A549 (cell line): ENCODE results near the gene ONECUT2.

ENCODE experiments used
- BHLHE40 ChIP-seq: IDR thresholded peaks from 2 replicates; pipeline ENCODE4 v1.6.1; 2012; ENCODE audit warnings: low read depth, low read length, inconsistent platforms
- EP300 ChIP-seq, 2 experiments: fragments of >200 bp; sonication (Bioruptor Twin); formaldehyde crosslinking; IDR thresholded peaks; 2 replicates in 1 of 2; 3 replicates in 1 of 2; pipeline ENCODE4 v1.6.1; 2016 to 2017
- ESRRA ChIP-seq: fragments of 150-350 bp; IDR thresholded peaks from 2 replicates; pipeline ENCODE4 v1.6.1; 2014; ENCODE audit warnings: mild to moderate bottlenecking, low read length, borderline replicate concordance
- NFE2L2 ChIP-seq: fragments of 150-350 bp; conservative IDR thresholded peaks from 2 replicates; pipeline ENCODE4 v1.6.1; 2014; ENCODE audit warnings: low read length
- POLR2A ChIP-seq: IDR thresholded peaks from 2 replicates; pipeline ENCODE4 v1.6.1; 2012; ENCODE audit warnings: mild to moderate bottlenecking, low read length
- POLR2AphosphoS2 ChIP-seq: conservative IDR thresholded peaks from 2 replicates; pipeline ENCODE4 v1.6.1; 2012; ENCODE audit warnings: low read length, improper control_type of control experiment, inconsistent platforms
- RARB ChIP-seq: fragments of 250-450 bp; sonication (Bioruptor Pico); IDR thresholded peaks from 2 replicates; pipeline ENCODE4 v1.8.0; 2021; ENCODE audit warnings: mild to moderate bottlenecking, moderate library complexity
- USF2 ChIP-seq: fragments of 450-650 bp; IDR thresholded peaks from 2 replicates; pipeline ENCODE4 v1.6.1; 2014; ENCODE audit warnings: antibody characterized with exemption
- ZC3H11A ChIP-seq: fragments of 450-650 bp; IDR thresholded peaks from 2 replicates; pipeline ENCODE4 v1.6.1; 2014; ENCODE audit warnings: antibody characterized with exemption, mild to moderate bottlenecking
- ZFP36 ChIP-seq: fragments of 450-650 bp; IDR thresholded peaks from 2 replicates; pipeline ENCODE4 v1.6.1; 2014; ENCODE audit warnings: borderline replicate concordance; ENCODE audit not compliant: partially characterized antibody
- TF ChIP-seq, protein P1 (sequence below): fragments of 200-600 bp; sonication (generic); IDR thresholded peaks from 2 replicates; pipeline ENCODE4 v1.6.1; 2016; ENCODE audit warnings: antibody characterized with exemption, mild to moderate bottlenecking, moderate library complexity
- TF ChIP-seq, protein P2 (sequence below): fragments of >200 bp; sonication (Bioruptor Twin); formaldehyde crosslinking; IDR thresholded peaks from 3 replicates; pipeline ENCODE4 v1.5.1; 2016
- TF ChIP-seq, protein P3 (sequence below): IDR thresholded peaks from 2 replicates; pipeline ENCODE4 v1.6.1; 2012

GRCh38 chr18:57439609-57439968 lies 4.4 kb downstream of the ONECUT2 start:
- TF ChIP-seq, protein P1, sequence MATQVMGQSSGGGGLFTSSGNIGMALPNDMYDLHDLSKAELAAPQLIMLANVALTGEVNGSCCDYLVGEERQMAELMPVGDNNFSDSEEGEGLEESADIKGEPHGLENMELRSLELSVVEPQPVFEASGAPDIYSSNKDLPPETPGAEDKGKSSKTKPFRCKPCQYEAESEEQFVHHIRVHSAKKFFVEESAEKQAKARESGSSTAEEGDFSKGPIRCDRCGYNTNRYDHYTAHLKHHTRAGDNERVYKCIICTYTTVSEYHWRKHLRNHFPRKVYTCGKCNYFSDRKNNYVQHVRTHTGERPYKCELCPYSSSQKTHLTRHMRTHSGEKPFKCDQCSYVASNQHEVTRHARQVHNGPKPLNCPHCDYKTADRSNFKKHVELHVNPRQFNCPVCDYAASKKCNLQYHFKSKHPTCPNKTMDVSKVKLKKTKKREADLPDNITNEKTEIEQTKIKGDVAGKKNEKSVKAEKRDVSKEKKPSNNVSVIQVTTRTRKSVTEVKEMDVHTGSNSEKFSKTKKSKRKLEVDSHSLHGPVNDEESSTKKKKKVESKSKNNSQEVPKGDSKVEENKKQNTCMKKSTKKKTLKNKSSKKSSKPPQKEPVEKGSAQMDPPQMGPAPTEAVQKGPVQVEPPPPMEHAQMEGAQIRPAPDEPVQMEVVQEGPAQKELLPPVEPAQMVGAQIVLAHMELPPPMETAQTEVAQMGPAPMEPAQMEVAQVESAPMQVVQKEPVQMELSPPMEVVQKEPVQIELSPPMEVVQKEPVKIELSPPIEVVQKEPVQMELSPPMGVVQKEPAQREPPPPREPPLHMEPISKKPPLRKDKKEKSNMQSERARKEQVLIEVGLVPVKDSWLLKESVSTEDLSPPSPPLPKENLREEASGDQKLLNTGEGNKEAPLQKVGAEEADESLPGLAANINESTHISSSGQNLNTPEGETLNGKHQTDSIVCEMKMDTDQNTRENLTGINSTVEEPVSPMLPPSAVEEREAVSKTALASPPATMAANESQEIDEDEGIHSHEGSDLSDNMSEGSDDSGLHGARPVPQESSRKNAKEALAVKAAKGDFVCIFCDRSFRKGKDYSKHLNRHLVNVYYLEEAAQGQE: no peak
- TF ChIP-seq, protein P2, sequence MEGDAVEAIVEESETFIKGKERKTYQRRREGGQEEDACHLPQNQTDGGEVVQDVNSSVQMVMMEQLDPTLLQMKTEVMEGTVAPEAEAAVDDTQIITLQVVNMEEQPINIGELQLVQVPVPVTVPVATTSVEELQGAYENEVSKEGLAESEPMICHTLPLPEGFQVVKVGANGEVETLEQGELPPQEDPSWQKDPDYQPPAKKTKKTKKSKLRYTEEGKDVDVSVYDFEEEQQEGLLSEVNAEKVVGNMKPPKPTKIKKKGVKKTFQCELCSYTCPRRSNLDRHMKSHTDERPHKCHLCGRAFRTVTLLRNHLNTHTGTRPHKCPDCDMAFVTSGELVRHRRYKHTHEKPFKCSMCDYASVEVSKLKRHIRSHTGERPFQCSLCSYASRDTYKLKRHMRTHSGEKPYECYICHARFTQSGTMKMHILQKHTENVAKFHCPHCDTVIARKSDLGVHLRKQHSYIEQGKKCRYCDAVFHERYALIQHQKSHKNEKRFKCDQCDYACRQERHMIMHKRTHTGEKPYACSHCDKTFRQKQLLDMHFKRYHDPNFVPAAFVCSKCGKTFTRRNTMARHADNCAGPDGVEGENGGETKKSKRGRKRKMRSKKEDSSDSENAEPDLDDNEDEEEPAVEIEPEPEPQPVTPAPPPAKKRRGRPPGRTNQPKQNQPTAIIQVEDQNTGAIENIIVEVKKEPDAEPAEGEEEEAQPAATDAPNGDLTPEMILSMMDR: no peak
- TF ChIP-seq ESRRA: no peak
- TF ChIP-seq, protein P3, sequence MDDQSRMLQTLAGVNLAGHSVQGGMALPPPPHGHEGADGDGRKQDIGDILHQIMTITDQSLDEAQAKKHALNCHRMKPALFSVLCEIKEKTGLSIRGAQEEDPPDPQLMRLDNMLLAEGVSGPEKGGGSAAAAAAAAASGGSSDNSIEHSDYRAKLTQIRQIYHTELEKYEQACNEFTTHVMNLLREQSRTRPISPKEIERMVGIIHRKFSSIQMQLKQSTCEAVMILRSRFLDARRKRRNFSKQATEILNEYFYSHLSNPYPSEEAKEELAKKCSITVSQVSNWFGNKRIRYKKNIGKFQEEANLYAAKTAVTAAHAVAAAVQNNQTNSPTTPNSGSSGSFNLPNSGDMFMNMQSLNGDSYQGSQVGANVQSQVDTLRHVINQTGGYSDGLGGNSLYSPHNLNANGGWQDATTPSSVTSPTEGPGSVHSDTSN: no peak
- no peak for TF ChIP-seq EP300 (IDR thresholded peaks at IDR 0.05)
- TF ChIP-seq USF2: no peak
- TF ChIP-seq POLR2A: no peak
- TF ChIP-seq ZFP36: no peak
- no peak for TF ChIP-seq POLR2AphosphoS2
- TF ChIP-seq RARB (CRISPR knock-in tag): no peak
- TF ChIP-seq ZC3H11A: no peak
- no peak for TF ChIP-seq NFE2L2
- TF ChIP-seq BHLHE40: no peak
